ENCODE results near the gene MACF1. TPM values are rescaled to one million over a fixed set of nuclear protein-coding genes. Genes with fewer than 3 reads are reported as not detected.
"Not testable (repeated sequence)": the region's sequence is repeated elsewhere in the genome, so short reads cannot be mapped to it uniquely, and the experiment has no call there.

MACF1 gene
- total RNA-seq, 1 donor from 2014 or later = 431 TPM

- peaks cover 77% of the 10 kb centered on the region for H3K36me3 Mint-ChIP-seq (ENCODE audit: unreplicated experiment)
- no peaks in the 10 kb centered on the region for H3K4me1 Mint-ChIP-seq (ENCODE audit: unreplicated experiment)
- H3K4me3 Mint-ChIP-seq (ENCODE audit: unreplicated experiment) = no peak overlapping the region
- no peak for DNase-seq (ENCODE audit: extremely low spot score, unreplicated experiment)
- H3K9me3 Mint-ChIP-seq (ENCODE audit: unreplicated experiment) = no peaks in the 10 kb centered on the region
- TF ChIP-seq, protein P1, sequence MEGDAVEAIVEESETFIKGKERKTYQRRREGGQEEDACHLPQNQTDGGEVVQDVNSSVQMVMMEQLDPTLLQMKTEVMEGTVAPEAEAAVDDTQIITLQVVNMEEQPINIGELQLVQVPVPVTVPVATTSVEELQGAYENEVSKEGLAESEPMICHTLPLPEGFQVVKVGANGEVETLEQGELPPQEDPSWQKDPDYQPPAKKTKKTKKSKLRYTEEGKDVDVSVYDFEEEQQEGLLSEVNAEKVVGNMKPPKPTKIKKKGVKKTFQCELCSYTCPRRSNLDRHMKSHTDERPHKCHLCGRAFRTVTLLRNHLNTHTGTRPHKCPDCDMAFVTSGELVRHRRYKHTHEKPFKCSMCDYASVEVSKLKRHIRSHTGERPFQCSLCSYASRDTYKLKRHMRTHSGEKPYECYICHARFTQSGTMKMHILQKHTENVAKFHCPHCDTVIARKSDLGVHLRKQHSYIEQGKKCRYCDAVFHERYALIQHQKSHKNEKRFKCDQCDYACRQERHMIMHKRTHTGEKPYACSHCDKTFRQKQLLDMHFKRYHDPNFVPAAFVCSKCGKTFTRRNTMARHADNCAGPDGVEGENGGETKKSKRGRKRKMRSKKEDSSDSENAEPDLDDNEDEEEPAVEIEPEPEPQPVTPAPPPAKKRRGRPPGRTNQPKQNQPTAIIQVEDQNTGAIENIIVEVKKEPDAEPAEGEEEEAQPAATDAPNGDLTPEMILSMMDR (IDR thresholded peaks at IDR 0.05) = no peak
- no peak overlapping the region for H3K27ac Mint-ChIP-seq (ENCODE audit: unreplicated experiment)
- H3K27me3 Mint-ChIP-seq (ENCODE audit: unreplicated experiment) = no peaks in the 10 kb centered on the region
Measured at GRCh38 chr1:39453603-39454002, 249.1 kb downstream of the MACF1 start.

DNA sequence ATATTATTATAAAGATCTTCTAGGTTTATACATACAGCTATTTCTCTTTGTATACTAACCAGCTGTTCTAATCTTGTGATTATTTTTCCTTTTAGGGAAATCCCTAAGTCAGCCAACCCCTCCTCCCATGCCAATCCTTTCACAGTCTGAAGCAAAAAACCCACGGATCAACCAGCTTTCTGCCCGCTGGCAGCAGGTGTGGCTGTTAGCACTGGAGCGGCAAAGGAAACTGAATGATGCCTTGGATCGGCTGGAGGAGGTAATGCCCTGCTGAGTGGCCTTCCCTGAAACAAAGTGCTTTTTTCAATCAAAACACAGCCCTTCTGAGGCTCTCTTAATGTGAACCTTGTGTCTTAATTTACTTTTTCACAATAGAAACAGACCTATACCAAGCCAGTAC is 254.5 kb downstream of the MACF1 start:
- Mint-ChIP-seq H3K36me3 (ENCODE audit: unreplicated experiment) (peaks cover 80% of the 10 kb centered on the region), H3K27ac (ENCODE audit: unreplicated experiment) (no peak overlapping the region), H3K4me3 (ENCODE audit: unreplicated experiment) (no peak overlapping the region), H3K4me1 (ENCODE audit: unreplicated experiment) (no peaks in the 10 kb centered on the region), H3K9me3 (ENCODE audit: unreplicated experiment) (no peaks in the 10 kb centered on the region), H3K27me3 (ENCODE audit: unreplicated experiment) (no peaks in the 10 kb centered on the region)
- TF ChIP-seq, protein P1 (IDR thresholded peaks at IDR 0.05) = no peak
- no peak for DNase-seq (ENCODE audit: extremely low spot score, unreplicated experiment)

GRCh38 chr1:39462074-39462473 is 257.6 kb downstream of the MACF1 start:
- Mint-ChIP-seq H3K9me3 (ENCODE audit: unreplicated experiment) (no peaks in the 10 kb centered on the region), H3K36me3 (ENCODE audit: unreplicated experiment) (peaks cover 77% of the 10 kb centered on the region), H3K27me3 (ENCODE audit: unreplicated experiment) (no peaks in the 10 kb centered on the region), H3K4me1 (ENCODE audit: unreplicated experiment) (no peaks in the 10 kb centered on the region), H3K4me3 (ENCODE audit: unreplicated experiment) (no peak overlapping the region), H3K27ac (ENCODE audit: unreplicated experiment) (no peak overlapping the region)
- DNase-seq (ENCODE audit: extremely low spot score, unreplicated experiment) = no peak
- TF ChIP-seq, protein P1 (IDR thresholded peaks at IDR 0.05) = no peak

GRCh38 chr1:39466413-39467107 is 262.1 kb downstream of the MACF1 start:
- H3K27ac Mint-ChIP-seq (ENCODE audit: unreplicated experiment) = peak overlapping the region; percentile 15
- no peaks in the 10 kb centered on the region for H3K9me3 Mint-ChIP-seq (ENCODE audit: unreplicated experiment)
- H3K4me3 Mint-ChIP-seq (ENCODE audit: unreplicated experiment) = no peak overlapping the region
- no peak for DNase-seq (ENCODE audit: extremely low spot score, unreplicated experiment)
- TF ChIP-seq, protein P1 (IDR thresholded peaks at IDR 0.05) = no peak
- peaks cover 65% of the 10 kb centered on the region for H3K36me3 Mint-ChIP-seq (ENCODE audit: unreplicated experiment)
- H3K4me1 Mint-ChIP-seq (ENCODE audit: unreplicated experiment) = no peaks in the 10 kb centered on the region
- no peaks in the 10 kb centered on the region for H3K27me3 Mint-ChIP-seq (ENCODE audit: unreplicated experiment)

- not testable (repeated sequence) for H3K27ac Mint-ChIP-seq (ENCODE audit: unreplicated experiment); H3K4me1 Mint-ChIP-seq (ENCODE audit: unreplicated experiment); H3K27me3 Mint-ChIP-seq (ENCODE audit: unreplicated experiment); H3K9me3 Mint-ChIP-seq (ENCODE audit: unreplicated experiment); H3K4me3 Mint-ChIP-seq (ENCODE audit: unreplicated experiment); DNase-seq (ENCODE audit: extremely low spot score, unreplicated experiment)
- H3K36me3 Mint-ChIP-seq (ENCODE audit: unreplicated experiment) = peaks cover 63% of the 10 kb centered on the region
Measured at GRCh38 chr1:39467108-39467720, 262.7 kb downstream of the MACF1 start.

All from osteocyte (in vitro differentiated cells).